Common myeloid progenitor, CD34-positive (primary cell): ENCODE measurements around the gene ALG9.
A peak's percentile ranks its signal among the peaks of the same experiment; 100 is the strongest.

ENCODE experiments used
- CTCF ChIA-PET: fragments of 350-600 bp; sonication (Branson Sonifier 250); formaldehyde crosslinking; loops from one replicate; lab custom pipeline; 2021; ENCODE audit warnings: antibody characterized with exemption; lab: Charles Lee
- POLR2A ChIA-PET: fragments of 350-600 bp; sonication (Branson Sonifier 250); formaldehyde crosslinking; loops from one replicate; lab custom pipeline; 2021; ENCODE audit warnings: antibody characterized with exemption; lab: Charles Lee
- DNase-seq, 3 donors: peaks; one replicate each; pipeline versions ENCODE4 v3.0.0 to v3.0.0-alpha.2; 2013
- H3K27ac ChIP-seq, 2 experiments: 1 replicate in 1 of 2; 2 replicates in 1 of 2; pipeline ENCODE4 v1.7.0; 2013; ENCODE audit warnings: inconsistent platforms in 2 of 2, low read length in 2 of 2, mild to moderate bottlenecking in 2 of 2, low read depth in 1 of 2, moderate library complexity in 1 of 2; ENCODE audit not compliant: severe bottlenecking in 2 of 2, insufficient read depth in 1 of 2, poor library complexity in 1 of 2
- H3K27me3 ChIP-seq, 5 experiments: replicated peaks in 2 of 5; 1 replicate in 3 of 5; 2 replicates in 2 of 5; pipeline versions ENCODE4 v1.6.1 to v1.7.0; 2013; ENCODE audit warnings: low read length in 4 of 5, mild to moderate bottlenecking in 2 of 5, moderate library complexity in 2 of 5, inconsistent platforms in 1 of 5; ENCODE audit not compliant: insufficient read depth in 5 of 5, control insufficient read depth in 4 of 5
- H3K36me3 ChIP-seq, 4 experiments: 1 replicate in 2 of 4; 2 replicates in 2 of 4; pipeline versions ENCODE4 v1.6.1 to v1.7.0; 2013; ENCODE audit warnings: low read length in 3 of 4, control low read depth in 1 of 4, mild to moderate bottlenecking in 1 of 4; ENCODE audit not compliant: control insufficient read depth in 4 of 4, insufficient read depth in 4 of 4
- H3K4me1 ChIP-seq, 4 experiments: 1 replicate in 3 of 4; 2 replicates in 1 of 4; pipeline versions ENCODE4 v1.6.1 to v1.7.1; 2013; ENCODE audit warnings: low read length in 3 of 4, mild to moderate bottlenecking in 3 of 4, control low read depth in 1 of 4, inconsistent platforms in 1 of 4, moderate library complexity in 1 of 4; ENCODE audit not compliant: control insufficient read depth in 4 of 4, insufficient read depth in 4 of 4; ENCODE audit errors: control extremely low read depth in 1 of 4
- H3K4me3 ChIP-seq, 7 experiments: 1 replicate in 4 of 7; 2 replicates in 3 of 7; pipeline versions ENCODE4 v1.5.1 to v1.7.0; 2013; ENCODE audit warnings: mild to moderate bottlenecking in 7 of 7, low read length in 6 of 7, moderate library complexity in 6 of 7, inconsistent platforms in 2 of 7, low read depth in 2 of 7, control low read depth in 1 of 7; ENCODE audit not compliant: insufficient read depth in 4 of 7, control insufficient read depth in 1 of 7; ENCODE audit errors: extremely low read depth in 1 of 7
- H3K9me3 ChIP-seq, 5 experiments: 1 replicate in 4 of 5; 2 replicates in 1 of 5; pipeline versions ENCODE4 v1.6.1 to v1.7.1; 2013; ENCODE audit warnings: low read length in 4 of 5, mild to moderate bottlenecking in 2 of 5, inconsistent platforms in 1 of 5, low read depth in 1 of 5, moderate library complexity in 1 of 5; ENCODE audit not compliant: control insufficient read depth in 4 of 5, insufficient read depth in 2 of 5; ENCODE audit errors: control extremely low read depth in 1 of 5
- WGBS: methylation state at CpG from one replicate; pipeline ENCODE4 v1.1.5; 2013; ENCODE audit not compliant: insufficient coverage; 5-methylcytosine and 5-hydroxymethylcytosine counted together

The ALG9 gene

GRCh38 chr11:111765984-111766833 is 105.2 kb downstream of the ALG9 start, which contains the start of gene PPP2R1B:
Gene PPP2R1B, minus strand, starts transcription at chr11:111766389. Its CDS starts 28 bp downstream, at chr11:111766361.
- CTCF ChIA-PET: interaction anchor here (1.2 to 4.8 kb wide), 3 partner anchors 10 to 169 kb away, joined by 4 to 42 read pairs (median 4); no protein-coding TSS in a partner anchor
- H3K27ac ChIP-seq: peak within 1 kb of the TSS; percentile 21 to 64

DNA sequence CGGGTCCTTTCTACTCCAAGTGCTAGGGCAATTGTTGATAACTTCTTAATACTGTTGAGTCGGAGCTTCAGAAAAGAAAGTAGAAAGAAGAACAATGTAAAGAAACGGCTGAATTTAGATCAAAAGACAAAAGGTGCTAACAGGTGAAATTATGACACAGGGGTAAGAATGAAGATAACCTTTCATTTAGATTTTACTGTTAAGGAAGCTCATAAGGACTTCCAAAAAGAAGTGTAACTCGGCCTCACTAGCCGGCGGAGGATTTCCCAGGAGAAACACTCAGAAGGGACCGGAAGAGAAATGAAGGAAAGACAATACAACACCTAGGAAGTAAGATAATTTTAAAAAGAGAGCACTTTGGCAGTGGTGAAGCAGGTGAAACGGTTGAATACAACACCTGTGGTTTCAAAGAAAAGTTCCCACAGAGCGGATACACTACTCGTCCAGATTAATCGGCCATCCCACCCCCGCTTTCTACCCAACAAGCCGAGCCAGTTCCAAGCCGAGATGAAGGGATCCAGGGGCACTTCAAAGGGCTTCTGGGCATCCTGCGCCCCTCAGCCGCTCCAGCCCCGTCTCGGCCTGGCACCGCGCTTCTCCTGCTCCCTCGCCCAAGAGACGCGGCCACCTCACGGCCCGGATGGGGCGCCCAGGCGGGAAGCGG is 105.9 kb downstream of the ALG9 start:
- Histone ChIP-seq H3K4me3 (peak overlapping the region; percentile 85 to 99 (median 96)), H3K4me1 (peaks cover 5 to 20% (median 13%) of the 10 kb centered on the region in 4 experiments), H3K27ac (peak overlapping the region; percentile 21 to 64), H3K36me3 (peaks cover 14 to 37% (median 24%) of the 10 kb centered on the region in 4 experiments), H3K9me3 (no peaks in the 10 kb centered on the region), H3K27me3 (no peaks in the 10 kb centered on the region)
- peak in 1 of 3 donors; percentile 2 for DNase-seq
- CTCF ChIA-PET: interaction anchor here (1.1 to 4.8 kb wide), 4 partner anchors 9 to 67 kb away, joined by 3 to 42 read pairs (median 4); no protein-coding TSS in a partner anchor
- 5% methylated on average over 24 of the region's 28 CpGs for WGBS
- POLR2A ChIA-PET: no interaction called here

More at GRCh38 chr11:111765984-111766833, 105.2 kb downstream of the ALG9 start, which contains the start of gene PPP2R1B:
- H3K36me3 ChIP-seq: peaks cover 8 to 29% (median 16%) of the 10 kb centered on the region in 4 experiments
- H3K27me3 ChIP-seq: no peaks in the 10 kb centered on the region
- no peaks in the 10 kb centered on the region for H3K9me3 ChIP-seq
- 1% methylated on average over 48 of the region's 61 CpGs for WGBS
- peak; percentile 54 to 79 (median 73) for DNase-seq
- POLR2A ChIA-PET: interaction anchor here (1.5 kb wide), 1 partner anchor 164 kb away, joined by 3 read pairs; the partner anchor contains the start of gene SIK2
- H3K4me3 ChIP-seq: peak within 1 kb of the TSS; percentile 85 to 99 (median 96)
- H3K4me1 ChIP-seq: peaks cover 5 to 20% (median 13%) of the 10 kb centered on the region in 4 experiments

GRCh38 chr11:111764621-111765020 is 106.8 kb downstream of the ALG9 start:
- Histone ChIP-seq H3K4me3 (peak overlapping the region in 3 of 7 experiments; percentile 48 to 98 (median 97)), H3K36me3 (peaks cover 14 to 45% (median 31%) of the 10 kb centered on the region in 4 experiments), H3K9me3 (no peaks in the 10 kb centered on the region), H3K27me3 (no peaks in the 10 kb centered on the region), H3K27ac (no peak overlapping the region), H3K4me1 (peaks cover 5 to 20% (median 13%) of the 10 kb centered on the region in 4 experiments)
- POLR2A ChIA-PET: no interaction called here
- CTCF ChIA-PET: interaction anchor here (1.1 to 4.8 kb wide), 4 partner anchors 9 to 68 kb away, joined by 3 to 42 read pairs (median 4); no protein-coding TSS in a partner anchor
- WGBS: 100% methylated on average over 1 of the region's 1 CpG
- DNase-seq: no peak

DNA sequence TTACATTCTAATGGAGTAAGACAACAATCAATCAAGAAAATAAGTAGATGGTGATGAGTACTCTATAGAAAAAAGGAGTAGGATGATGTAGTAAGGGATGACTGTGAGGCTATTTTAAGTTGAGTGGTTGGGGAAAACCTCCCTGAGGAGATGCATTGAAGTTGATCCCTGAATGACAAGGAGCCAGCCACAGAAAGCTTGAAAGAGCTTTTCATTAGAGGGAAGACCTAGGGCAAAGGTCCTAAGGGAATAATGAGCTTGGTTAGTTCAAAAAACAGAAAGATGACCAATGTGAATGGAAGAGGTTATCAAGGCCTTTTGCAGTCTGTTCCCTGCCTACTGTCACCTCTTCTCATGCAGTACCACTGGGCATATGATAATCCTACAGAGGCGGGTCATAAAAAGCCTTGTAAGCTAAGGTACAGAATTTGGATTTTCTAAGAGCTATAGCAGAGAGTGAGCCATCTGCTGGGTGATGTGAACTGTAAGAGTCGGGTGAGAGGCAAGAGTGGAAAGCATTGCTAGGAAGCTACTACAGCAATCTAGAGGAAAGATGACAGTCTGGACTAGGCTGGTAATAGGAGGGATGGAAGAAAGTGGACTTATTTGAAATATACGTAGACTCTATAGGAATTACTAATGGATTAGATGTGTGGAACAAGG is 108.3 kb downstream of the ALG9 start:
- Histone ChIP-seq H3K27ac (no peak overlapping the region), H3K9me3 (no peaks in the 10 kb centered on the region), H3K4me3 (no peak overlapping the region), H3K27me3 (no peaks in the 10 kb centered on the region), H3K4me1 (peaks cover 5 to 20% (median 13%) of the 10 kb centered on the region in 4 experiments), H3K36me3 (peaks cover 16 to 57% (median 39%) of the 10 kb centered on the region in 4 experiments)
- ChIA-PET POLR2A (no interaction called here), CTCF (interaction anchor here (0.7 to 3.9 kb wide), 6 partner anchors 8 to 162 kb away, joined by 3 to 20 read pairs (median 4); no protein-coding TSS in a partner anchor)
- DNase-seq: peak in 2 of 3 donors; percentile 9 to 10
- 82% methylated on average over 2 of the region's 3 CpGs for WGBS

DNA sequence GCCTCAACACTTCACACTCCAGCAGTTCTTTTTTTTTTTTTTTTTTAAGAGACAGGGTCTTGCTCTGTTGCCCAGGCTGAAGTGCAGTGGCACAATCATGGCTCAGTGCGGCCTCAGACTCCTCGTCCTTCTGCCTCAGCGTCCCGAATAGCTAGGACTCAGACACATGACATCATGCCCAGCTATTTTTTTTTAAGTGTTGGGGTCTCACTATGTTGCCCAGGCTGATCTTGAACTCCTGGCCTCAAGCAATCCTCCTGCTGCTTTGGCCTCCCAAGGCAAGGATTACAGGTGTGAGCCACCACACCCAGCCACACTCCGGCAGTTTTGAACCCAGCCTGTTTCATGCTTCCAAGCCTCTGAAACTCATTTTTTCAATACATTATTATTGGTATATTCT is 108.9 kb downstream of the ALG9 start:
- Histone ChIP-seq H3K36me3 (peaks cover 16 to 62% (median 40%) of the 10 kb centered on the region in 4 experiments), H3K27ac (no peak overlapping the region), H3K9me3 (no peaks in the 10 kb centered on the region), H3K27me3 (no peaks in the 10 kb centered on the region), H3K4me1 (peaks cover 5 to 20% (median 13%) of the 10 kb centered on the region in 4 experiments), H3K4me3 (no peak overlapping the region)
- no peak for DNase-seq
- ChIA-PET POLR2A (no interaction called here), CTCF (interaction anchor here (0.7 to 3.9 kb wide), 5 partner anchors 9 to 161 kb away, joined by 3 to 20 read pairs (median 4); no protein-coding TSS in a partner anchor)
- 89% methylated on average over 4 of the region's 5 CpGs for WGBS

GRCh38 chr11:111761036-111761435 is 110.3 kb downstream of the ALG9 start:
- Histone ChIP-seq H3K27me3 (no peaks in the 10 kb centered on the region), H3K27ac (no peak overlapping the region), H3K36me3 (peaks cover 16 to 62% (median 46%) of the 10 kb centered on the region in 4 experiments), H3K9me3 (no peaks in the 10 kb centered on the region), H3K4me3 (no peak overlapping the region), H3K4me1 (peaks cover 0 to 13% (median 9%) of the 10 kb centered on the region in 4 experiments)
- CTCF ChIA-PET: interaction anchor here (0.9 to 3.9 kb wide), 3 partner anchors 8 to 16 kb away, joined by 3 to 20 read pairs (median 3); no protein-coding TSS in a partner anchor
- 97% methylated on average over 3 of the region's 4 CpGs for WGBS
- POLR2A ChIA-PET: no interaction called here
- DNase-seq: no peak
